Prostate gland (tissue), 2 donors: ENCODE measurements around the gene MIB2.

Source experiments
- CTCF ChIP-seq, 4 experiments: fragments of 200-600 bp in 2 of 4; fragments of 450-650 bp in 2 of 4; sonication (generic) in 2 of 4; IDR thresholded peaks; 1 replicate in 3 of 4; 2 replicates in 1 of 4; pipeline ENCODE4 v1.5.1; 2016 to 2019; ENCODE audit warnings: antibody characterized with exemption in 4 of 4, mild to moderate bottlenecking in 2 of 4, moderate library complexity in 2 of 4
- POLR2A ChIP-seq: fragments of 450-650 bp; IDR thresholded peaks from one replicate; pipeline ENCODE4 v1.6.1; 2016; ENCODE audit warnings: antibody characterized with exemption, mild to moderate bottlenecking
- POLR2AphosphoS5 ChIP-seq: sonication (generic); formaldehyde crosslinking; IDR thresholded peaks from one replicate; pipeline ENCODE4 v1.6.1; 2017; ENCODE audit warnings: antibody characterized with exemption

- no peak for TF ChIP-seq POLR2AphosphoS5
- no peak for TF ChIP-seq CTCF (IDR thresholded peaks at IDR 0.05)
- no peak for TF ChIP-seq POLR2A
These were observed 47.4 kb upstream of the MIB2 start for GRCh38 chr1:1567891-1568291.
